BLaER1 treated with 17β-estradiol and CSF1 and Interleukin-3, amounts not matched to agents 10 nM and 100 nM (cell line): ENCODE data around the gene HSD17B8.
A peak's percentile ranks its signal among the peaks of the same experiment; 100 is the strongest.
"Not testable (repeated sequence)": the region's sequence is repeated elsewhere in the genome, so short reads cannot be mapped to it uniquely, and the experiment has no call there.

Source experiments
- H3K27ac ChIP-seq, 11 experiments: shearing (Covaris generic); formaldehyde crosslinking; 2 replicates each; pipeline ENCODE4 v1.8.1; 2022
- H3K27me3 ChIP-seq, 11 experiments: shearing (Covaris generic); formaldehyde crosslinking; 2 replicates each; pipeline ENCODE4 v1.8.1; 2022
- H3K36me3 ChIP-seq, 11 experiments: shearing (Covaris generic); formaldehyde crosslinking; 2 replicates each; pipeline ENCODE4 v1.8.1; 2022
- H3K4me1 ChIP-seq, 10 experiments: shearing (Covaris generic); formaldehyde crosslinking; 2 replicates each; pipeline ENCODE4 v1.8.1; 2022
- H3K4me2 ChIP-seq, 11 experiments: shearing (Covaris generic); formaldehyde crosslinking; 2 replicates each; pipeline ENCODE4 v1.8.1; 2022
- H3K4me3 ChIP-seq, 10 experiments: shearing (Covaris generic); formaldehyde crosslinking; 2 replicates each; pipeline ENCODE4 v1.8.1; 2022
- H3K9ac ChIP-seq, 11 experiments: shearing (Covaris generic); formaldehyde crosslinking; 2 replicates each; pipeline ENCODE4 v1.8.1; 2022
- H3K9me3 ChIP-seq, 11 experiments: shearing (Covaris generic); formaldehyde crosslinking; replicated peaks in 1 of 11; 2 replicates each; pipeline ENCODE4 v1.8.1; 2022
- H4K20me1 ChIP-seq, 11 experiments: shearing (Covaris generic); formaldehyde crosslinking; 2 replicates each; pipeline ENCODE4 v1.8.1; 2022
- Cebpa-rat ChIP-seq, 11 experiments: shearing (Covaris generic); IDR thresholded peaks; 2 replicates each; pipeline ENCODE4 v1.8.1; 2022

HSD17B8 gene

DNA sequence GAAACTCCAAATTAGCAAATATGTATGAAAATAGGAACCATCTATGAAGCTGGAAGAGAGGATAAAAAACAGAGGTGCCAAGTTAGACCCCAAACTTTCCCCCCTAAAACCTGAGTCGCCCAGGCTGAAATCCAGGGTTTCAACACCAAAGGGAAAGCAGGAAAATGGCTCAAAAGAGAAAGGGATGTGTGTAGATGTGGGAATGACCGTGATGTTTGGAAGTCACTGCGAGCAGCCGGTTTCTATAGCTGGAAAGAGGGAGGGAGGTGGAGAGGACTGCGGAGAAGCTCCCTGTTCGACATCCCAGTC, 8.4 kb downstream of the HSD17B8 start:
- Histone ChIP-seq H3K27me3 (peaks cover 23 to 44% (median 38%) of the 10 kb centered on the region in 11 experiments), H3K27ac (peak overlapping the region in 3 of 11 experiments; percentile 14 to 30 (median 14); a peak in 3 of 22 replicates), H3K4me1 (peaks cover 26 to 39% (median 33%) of the 10 kb centered on the region in 10 experiments), H4K20me1 (peaks cover 0 to 15% (median 0%) of the 10 kb centered on the region in 11 experiments; a peak in 2 of 22 replicates), H3K36me3 (peaks cover 10 to 29% (median 19%) of the 10 kb centered on the region in 11 experiments; a peak in 17 of 22 replicates), H3K9me3 (no peaks in the 10 kb centered on the region), H3K4me2 (peak overlapping the region; percentile 88 to 100 (median 98)), H3K4me3 (peak overlapping the region; percentile 46 to 69 (median 58)), H3K9ac (peak overlapping the region; percentile 54 to 80 (median 65); a peak in 21 of 22 replicates)
- TF ChIP-seq Cebpa-rat (IDR thresholded peaks at IDR 0.05): no peak

DNA sequence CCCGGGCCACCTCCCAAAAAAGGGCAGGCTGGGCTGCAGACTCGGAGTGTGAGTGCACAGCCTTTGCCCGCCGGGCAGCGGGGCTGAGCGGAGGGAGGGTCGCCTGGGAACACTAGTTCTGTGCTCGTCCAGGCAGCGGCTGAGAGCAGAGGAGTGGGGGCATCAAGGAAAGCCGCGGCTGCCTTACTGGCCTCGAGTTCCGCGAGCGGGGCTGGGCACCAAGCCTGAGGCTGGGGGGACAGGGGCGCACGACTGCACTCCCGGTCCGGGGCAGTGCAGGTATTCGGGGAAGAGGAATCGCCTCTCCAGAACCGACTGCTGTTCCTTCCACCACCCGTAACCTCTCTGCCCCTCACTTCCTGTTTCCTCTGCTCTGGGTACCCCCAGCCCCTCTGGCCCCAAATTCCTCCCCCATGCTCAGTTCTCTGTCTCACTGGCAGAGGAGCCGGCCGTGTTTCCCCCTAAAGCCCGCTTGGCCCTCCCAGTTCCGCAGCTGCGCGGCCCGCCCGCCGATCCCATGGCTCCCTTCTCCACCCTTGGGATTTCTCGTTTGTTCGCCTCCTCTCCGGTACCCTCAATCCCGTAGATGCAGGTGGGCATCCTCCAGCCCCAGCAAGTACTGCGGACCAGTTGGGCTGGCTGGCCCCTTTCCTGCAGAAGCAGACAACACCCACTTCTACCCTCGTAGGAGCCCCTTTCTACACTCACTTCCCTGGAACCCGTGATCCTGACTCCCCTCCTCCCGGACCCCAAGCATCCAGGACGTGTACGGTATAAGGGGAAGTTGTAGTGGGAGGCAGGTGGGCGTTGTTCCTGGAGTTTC, 8.9 kb downstream of the HSD17B8 start:
- peaks cover 26 to 41% (median 33%) of the 10 kb centered on the region in 10 experiments for H3K4me1 ChIP-seq
- H3K27ac ChIP-seq: peak overlapping the region in 5 of 11 experiments; percentile 4 to 32 (median 14); a peak in 5 of 22 replicates
- H3K4me2 ChIP-seq: peak overlapping the region; percentile 88 to 100 (median 98)
- H3K36me3 ChIP-seq: peaks cover 10 to 29% (median 19%) of the 10 kb centered on the region in 11 experiments; a peak in 17 of 22 replicates
- no peak for TF ChIP-seq Cebpa-rat (IDR thresholded peaks at IDR 0.05)
- H4K20me1 ChIP-seq: peaks cover 0 to 15% (median 0%) of the 10 kb centered on the region in 11 experiments; a peak in 2 of 22 replicates
- peak overlapping the region; percentile 46 to 69 (median 58) for H3K4me3 ChIP-seq
- peak overlapping the region; percentile 54 to 80 (median 65) for H3K9ac ChIP-seq
- H3K27me3 ChIP-seq: peaks cover 23 to 44% (median 38%) of the 10 kb centered on the region in 11 experiments
- H3K9me3 ChIP-seq: no peaks in the 10 kb centered on the region

DNA sequence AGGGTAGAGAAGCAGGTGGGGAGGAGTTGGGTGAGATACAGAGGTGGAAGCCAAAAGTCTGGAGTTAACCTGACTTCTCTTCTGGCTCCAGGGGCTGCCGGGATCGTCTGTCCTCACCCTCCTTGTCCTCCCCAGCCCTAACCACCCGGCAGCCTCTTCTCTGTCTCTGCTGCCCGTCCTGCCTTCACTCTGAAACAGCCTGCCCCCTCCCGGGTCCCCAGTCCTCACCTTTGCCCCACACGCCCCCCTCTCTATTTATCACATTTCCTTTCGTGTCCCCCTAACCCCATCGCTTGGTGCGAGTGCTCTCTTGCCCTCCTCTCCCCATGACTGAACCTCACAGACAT, 9.5 kb downstream of the HSD17B8 start:
- Histone ChIP-seq H3K4me3 (peak overlapping the region; percentile 46 to 69 (median 58); a peak in 18 of 20 replicates), H3K27ac (no peak overlapping the region), H4K20me1 (peaks cover 0 to 15% (median 0%) of the 10 kb centered on the region in 11 experiments; a peak in 2 of 22 replicates), H3K4me2 (peak overlapping the region; percentile 88 to 100 (median 98)), H3K9me3 (no peaks in the 10 kb centered on the region), H3K27me3 (peaks cover 23 to 44% (median 38%) of the 10 kb centered on the region in 11 experiments), H3K9ac (peak overlapping the region in 10 of 11 experiments; percentile 54 to 80 (median 67); a peak in 13 of 22 replicates), H3K36me3 (peaks cover 10 to 29% (median 19%) of the 10 kb centered on the region in 11 experiments; a peak in 17 of 22 replicates), H3K4me1 (peaks cover 23 to 44% (median 30%) of the 10 kb centered on the region in 10 experiments)
- TF ChIP-seq Cebpa-rat (IDR thresholded peaks at IDR 0.05): no peak

DNA sequence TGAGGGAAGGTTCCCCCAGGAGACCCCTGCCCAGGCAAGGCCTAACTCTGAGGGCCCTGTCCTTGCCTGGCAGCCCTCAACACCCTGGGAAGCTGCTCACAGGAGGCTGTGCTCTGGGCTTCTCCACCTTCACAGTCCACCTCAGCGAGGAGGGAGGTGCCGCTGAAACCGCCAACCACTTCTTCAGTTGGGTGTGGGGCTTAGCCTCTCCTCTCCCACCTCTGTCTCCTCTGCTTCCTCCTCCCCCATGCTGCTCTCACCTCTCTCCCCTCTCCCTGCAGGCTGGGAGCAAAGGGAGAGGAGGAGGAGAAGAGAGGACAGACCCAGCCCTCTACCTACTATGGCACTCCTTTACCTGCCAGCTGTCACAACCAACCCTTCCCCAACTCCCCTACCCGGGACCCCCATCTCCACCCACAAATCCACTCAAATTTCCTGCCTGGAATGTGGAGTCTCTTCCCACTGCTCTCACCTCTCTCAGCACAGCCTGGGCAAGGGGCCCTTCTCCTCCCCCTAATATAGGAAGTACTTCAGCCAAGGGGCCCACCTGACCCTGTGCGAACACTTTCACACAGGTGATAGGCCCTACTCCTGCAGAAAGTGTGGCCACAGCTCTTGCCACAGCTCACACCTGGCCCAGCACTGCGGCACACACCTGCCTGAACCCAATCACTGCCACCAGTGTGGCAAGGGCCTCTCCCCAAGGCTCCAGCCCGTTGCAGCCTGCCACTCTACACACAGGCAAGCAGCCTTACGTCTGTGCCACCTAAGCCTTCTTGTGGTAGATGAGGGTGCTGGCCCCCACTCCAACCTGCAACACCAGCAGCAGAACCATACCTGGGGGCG, 11.0 kb downstream of the HSD17B8 start:
- H3K4me3 ChIP-seq: no peak overlapping the region
- H3K36me3 ChIP-seq: peaks cover 0 to 18% (median 7%) of the 10 kb centered on the region in 11 experiments; a peak in 12 of 22 replicates
- H4K20me1 ChIP-seq: peaks cover 0 to 8% (median 0%) of the 10 kb centered on the region in 11 experiments; a peak in 1 of 22 replicates
- H3K27me3 ChIP-seq: peaks cover 23 to 44% (median 38%) of the 10 kb centered on the region in 11 experiments
- peaks cover 20 to 33% (median 23%) of the 10 kb centered on the region in 10 experiments for H3K4me1 ChIP-seq
- no peak overlapping the region for H3K27ac ChIP-seq
- no peak overlapping the region for H3K4me2 ChIP-seq
- no peaks in the 10 kb centered on the region for H3K9me3 ChIP-seq
- TF ChIP-seq Cebpa-rat (IDR thresholded peaks at IDR 0.05): no peak
- H3K9ac ChIP-seq: no peak overlapping the region

DNA sequence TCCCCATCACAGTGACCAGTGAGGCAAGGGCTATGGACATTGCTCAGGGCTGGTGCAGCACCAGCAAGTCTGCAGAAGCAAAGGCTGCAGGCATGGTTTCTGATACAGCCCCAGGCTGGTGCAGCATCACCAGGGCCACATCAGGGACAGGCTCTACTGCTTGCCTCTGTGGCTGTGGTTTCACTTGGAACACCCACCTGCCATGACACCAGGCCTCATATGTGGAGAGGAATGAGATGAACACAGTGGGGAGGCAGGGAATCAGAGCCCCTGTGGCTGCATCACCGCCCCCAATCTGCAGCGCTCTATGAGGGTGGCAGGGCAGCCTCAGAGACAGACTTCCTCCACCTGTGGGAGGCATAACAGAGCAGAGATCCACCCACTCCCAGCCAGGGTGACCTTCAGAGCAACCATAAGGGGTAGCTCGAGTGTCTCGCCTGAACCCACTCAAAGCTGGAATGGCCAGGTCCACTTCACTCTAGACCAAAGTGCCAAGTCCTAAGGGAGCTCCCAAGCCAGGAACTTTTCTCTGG, 11.7 kb downstream of the HSD17B8 start:
- H3K9me3 ChIP-seq: no peaks in the 10 kb centered on the region
- no peak overlapping the region for H3K4me2 ChIP-seq
- peaks cover 20 to 33% (median 23%) of the 10 kb centered on the region in 10 experiments for H3K4me1 ChIP-seq
- H3K9ac ChIP-seq: no peak overlapping the region
- no peak for TF ChIP-seq Cebpa-rat (IDR thresholded peaks at IDR 0.05)
- no peak overlapping the region for H3K4me3 ChIP-seq
- peaks cover 0 to 12% (median 6%) of the 10 kb centered on the region in 11 experiments; a peak in 4 of 22 replicates for H3K36me3 ChIP-seq
- H3K27me3 ChIP-seq: peaks cover 23 to 44% (median 38%) of the 10 kb centered on the region in 11 experiments
- H4K20me1 ChIP-seq: peaks cover 0 to 8% (median 0%) of the 10 kb centered on the region in 11 experiments; a peak in 1 of 22 replicates
- H3K27ac ChIP-seq: no peak overlapping the region

DNA sequence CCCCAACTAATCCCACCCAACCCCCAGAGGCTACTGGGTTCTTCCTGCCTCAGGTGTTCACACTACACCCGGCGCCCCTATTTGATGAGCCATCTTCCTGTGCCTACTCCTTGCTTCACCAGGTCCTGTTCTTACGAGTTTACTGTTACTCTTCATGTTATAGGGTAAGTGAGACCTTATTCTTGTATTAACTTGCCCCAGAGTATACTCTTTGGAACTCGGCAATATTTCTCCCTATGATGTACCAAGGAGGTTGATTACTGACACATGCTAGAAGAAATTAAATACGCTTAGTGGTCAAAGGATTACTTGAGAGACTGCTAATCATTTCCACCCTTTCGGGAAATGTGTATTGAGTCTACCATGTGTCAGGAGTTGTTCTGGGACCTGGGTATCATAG, 12.8 kb downstream of the HSD17B8 start:
- Histone ChIP-seq H4K20me1 (peaks cover 0 to 3% (median 0%) of the 10 kb centered on the region in 11 experiments; a peak in 1 of 22 replicates), H3K4me2 (no peak overlapping the region), H3K27me3 (peaks cover 19 to 37% (median 32%) of the 10 kb centered on the region in 11 experiments), H3K4me3 (no peak overlapping the region), H3K27ac (no peak overlapping the region), H3K9ac (no peak overlapping the region), H3K9me3 (no peaks in the 10 kb centered on the region), H3K36me3 (peaks cover 0 to 2% (median under 1%) of the 10 kb centered on the region in 11 experiments; a peak in 2 of 22 replicates), H3K4me1 (peaks cover 18 to 30% (median 20%) of the 10 kb centered on the region in 10 experiments)
- TF ChIP-seq Cebpa-rat (IDR thresholded peaks at IDR 0.05): no peak

DNA sequence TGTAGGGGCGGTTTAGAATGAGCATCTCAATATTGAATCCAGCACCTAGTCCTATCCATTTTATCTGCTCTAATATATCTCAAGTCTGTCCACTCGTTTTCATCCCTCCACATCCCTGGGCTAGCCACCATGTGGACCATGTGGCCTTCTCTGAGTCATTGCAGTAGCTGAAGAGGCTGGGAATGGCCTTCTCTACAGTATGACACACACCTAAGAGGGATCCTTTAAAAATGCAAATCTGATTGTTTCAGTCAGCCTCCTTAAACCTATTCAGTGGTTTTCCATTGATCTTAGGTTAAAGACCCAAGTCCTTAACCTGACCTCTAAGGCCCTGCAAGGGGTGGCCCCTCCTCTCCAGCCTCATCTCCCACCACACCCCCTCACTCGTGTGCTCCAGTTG, 13.2 kb downstream of the HSD17B8 start:
- no peak for TF ChIP-seq Cebpa-rat (IDR thresholded peaks at IDR 0.05)
- H3K27me3 ChIP-seq: peaks cover 15 to 32% (median 28%) of the 10 kb centered on the region in 11 experiments

DNA sequence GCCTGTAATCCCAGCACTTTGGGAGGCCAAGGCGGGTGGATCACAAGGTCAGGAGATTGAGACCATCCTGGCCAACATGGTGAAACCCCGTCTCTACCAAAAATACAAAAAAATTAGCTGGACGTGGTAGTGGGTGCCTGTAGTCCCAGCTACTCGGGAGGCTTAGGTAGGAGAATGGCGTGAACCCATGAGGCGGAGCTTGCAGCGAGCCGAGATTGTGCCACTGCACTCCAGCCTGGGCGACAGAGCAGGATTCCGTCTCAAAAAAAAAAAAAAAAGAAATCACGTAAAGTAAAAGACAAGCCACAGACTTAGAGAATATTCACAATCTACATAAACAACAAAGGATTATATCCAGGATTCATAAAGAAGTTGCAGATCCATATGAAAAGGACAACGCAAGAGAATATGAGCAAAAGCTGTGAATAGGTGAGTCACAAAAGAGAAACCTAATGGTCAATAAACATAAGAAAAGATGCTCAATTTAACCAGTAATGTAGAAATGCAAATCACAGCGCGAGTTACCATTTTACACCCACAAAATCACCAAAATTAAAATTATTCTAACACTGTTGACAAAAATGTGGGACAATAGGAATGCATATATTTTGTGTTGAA, 22.2 kb downstream of the HSD17B8 start:
- not testable (repeated sequence) for H3K27me3 ChIP-seq, H3K9ac ChIP-seq, H4K20me1 ChIP-seq, H3K4me2 ChIP-seq, H3K4me1 ChIP-seq, H3K27ac ChIP-seq, H3K36me3 ChIP-seq, H3K9me3 ChIP-seq, H3K4me3 ChIP-seq

More for the DNA sequence above, 13.2 kb downstream of the HSD17B8 start:
- Histone ChIP-seq H3K4me1 (peaks cover 13 to 26% (median 16%) of the 10 kb centered on the region in 10 experiments), H3K4me3 (no peak overlapping the region), H3K36me3 (no peaks in the 10 kb centered on the region), H4K20me1 (no peaks in the 10 kb centered on the region), H3K9me3 (no peaks in the 10 kb centered on the region), H3K9ac (no peak overlapping the region), H3K4me2 (no peak overlapping the region), H3K27ac (no peak overlapping the region)
